Fibroblast of skin of right biceps (primary cell): Measurements from ENCODE around the gene TRAPPC3L.

Experiments used
- DNase-seq: peaks from one replicate; pipeline ENCODE4 v3.0.0-alpha.2; 2013

TRAPPC3L gene

GRCh38 chr6:116461932-116462885, 83.3 kb downstream of the TRAPPC3L start:
- peak; percentile 74 for DNase-seq

GRCh38 chr6:116461331-116461931, 84.1 kb downstream of the TRAPPC3L start, which contains the start of gene CALHM6:
TSS of gene CALHM6 (plus strand) at chr6:116461375. CDS start at chr6:116461930, 555 bp downstream.
- DNase-seq, result no peak

- no peak for DNase-seq
Observed at GRCh38 chr6:116459927-116460326, 85.6 kb downstream of the TRAPPC3L start.

- DNase-seq, result no peak
Observed at GRCh38 chr6:116458264-116458663, 87.2 kb downstream of the TRAPPC3L start.

GRCh38 chr6:116456927-116457326, 88.6 kb downstream of the TRAPPC3L start:
- no peak for DNase-seq

GRCh38 chr6:116456106-116456505, 89.4 kb downstream of the TRAPPC3L start:
- no peak for DNase-seq

- no peak for DNase-seq
Observed at GRCh38 chr6:116452531-116452930, 93.0 kb downstream of the TRAPPC3L start.

- no peak for DNase-seq
Observed at GRCh38 chr6:116451916-116452315, 93.6 kb downstream of the TRAPPC3L start.

GRCh38 chr6:116450769-116451740, 94.4 kb downstream of the TRAPPC3L start:
- no peak for DNase-seq

GRCh38 chr6:116450185-116450710, 95.2 kb downstream of the TRAPPC3L start:
- no peak for DNase-seq

GRCh38 chr6:116449565-116449964, 95.9 kb downstream of the TRAPPC3L start:
- DNase-seq, result no peak

GRCh38 chr6:116447496-116448011, 97.9 kb downstream of the TRAPPC3L start:
- DNase-seq, result peak; percentile 98

GRCh38 chr6:116447052-116447451, 98.4 kb downstream of the TRAPPC3L start:
- peak; percentile 26 for DNase-seq

- DNase-seq, result peak; percentile 50
Observed at GRCh38 chr6:116446399-116446798, 99.1 kb downstream of the TRAPPC3L start.

- DNase-seq, result no peak
Observed at GRCh38 chr6:116445102-116445501, 100.4 kb downstream of the TRAPPC3L start.
